SKM-1 treated with dmso at 0.1 percent for 144 hours (cell line): Measurements from ENCODE around the gene EN2.

Experiments used
- DNase-seq: peaks from one replicate; lab custom pipeline; 2025; ENCODE audit not compliant: unreplicated experiment; lab: John Stamatoyannopoulos, UW

Gene EN2

GRCh38 chr7:155484483-155485399 lies 26.8 kb downstream of the EN2 start:
- no peak for DNase-seq

- DNase-seq, result no peak
Observed at GRCh38 chr7:155486783-155487508, 29.0 kb downstream of the EN2 start.

GRCh38 chr7:155487509-155488482 lies 29.9 kb downstream of the EN2 start:
- no peak for DNase-seq

- DNase-seq, result no peak
Observed at GRCh38 chr7:155488483-155489127, 30.7 kb downstream of the EN2 start.

- DNase-seq, result no peak
Observed at GRCh38 chr7:155489158-155489840, 31.4 kb downstream of the EN2 start.

GRCh38 chr7:155489862-155490696 lies 32.1 kb downstream of the EN2 start:
- DNase-seq, result no peak

GRCh38 chr7:155490697-155491628 lies 33.0 kb downstream of the EN2 start:
- DNase-seq, result no peak

GRCh38 chr7:155491812-155492211 lies 33.9 kb downstream of the EN2 start:
- no peak for DNase-seq

GRCh38 chr7:155493744-155494538 lies 36.0 kb downstream of the EN2 start:
- no peak for DNase-seq

GRCh38 chr7:155494551-155494950 lies 36.6 kb downstream of the EN2 start:
- DNase-seq, result no peak

- no peak for DNase-seq
Observed at GRCh38 chr7:155495440-155496248, 37.7 kb downstream of the EN2 start.

GRCh38 chr7:155496267-155497005 lies 38.5 kb downstream of the EN2 start:
- DNase-seq, result no peak

GRCh38 chr7:155497149-155497901 lies 39.4 kb downstream of the EN2 start:
- no peak for DNase-seq

GRCh38 chr7:155505422-155505793 lies 47.5 kb downstream of the EN2 start:
- DNase-seq, result no peak

GRCh38 chr7:155506854-155507337 lies 49.0 kb downstream of the EN2 start:
- DNase-seq, result no peak
